NCI-H2081 treated with DMSO at 0.1 percent for 48 hours (cell line): ENCODE results near the gene TOP1.
"Not testable (repeated sequence)": the region's sequence is repeated elsewhere in the genome, so short reads cannot be mapped to it uniquely, and the experiment has no call there.

Experiments used
- DNase-seq: peaks from one replicate; lab custom pipeline; 2025; lab: John Stamatoyannopoulos, UW

The TOP1 gene

DNA sequence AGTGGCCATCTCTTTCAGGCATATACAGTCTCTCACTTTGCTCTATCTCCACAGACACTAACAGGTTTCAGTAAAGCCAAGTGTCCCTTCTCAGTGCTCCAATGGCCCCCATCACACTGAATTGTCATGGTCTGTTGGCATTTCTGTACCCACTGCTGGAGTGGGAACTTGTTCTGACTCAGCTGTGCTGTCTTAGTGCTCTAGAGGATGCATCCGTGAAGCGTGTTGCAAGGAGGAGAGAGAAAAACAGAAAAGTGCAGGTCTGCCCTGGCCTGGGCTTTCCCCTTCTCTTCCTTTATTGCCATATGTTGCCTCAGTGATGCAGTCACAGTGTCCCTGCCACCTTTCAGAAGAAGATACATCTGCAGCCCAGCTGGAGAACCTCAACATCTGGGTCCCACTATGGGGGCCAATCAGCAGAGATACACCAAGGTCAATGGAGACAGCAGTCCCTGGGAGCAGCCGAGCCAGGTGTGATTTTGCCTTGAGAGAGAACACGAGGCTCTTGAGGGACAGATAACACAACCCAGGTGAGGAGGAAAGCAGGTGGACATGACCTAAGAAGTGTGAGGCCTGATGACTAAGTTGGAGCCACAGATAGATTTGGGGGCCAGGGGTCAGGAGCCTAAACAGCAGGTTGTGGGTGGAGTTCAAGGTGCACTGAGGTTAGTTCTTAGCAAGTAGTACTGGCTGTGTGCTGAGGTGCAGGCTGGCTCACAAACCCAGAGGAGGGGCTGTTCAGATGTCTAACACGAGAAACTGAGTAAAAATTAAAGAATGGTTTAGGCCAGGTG is 103.2 kb downstream of the TOP1 start:
- no peak for DNase-seq

DNA sequence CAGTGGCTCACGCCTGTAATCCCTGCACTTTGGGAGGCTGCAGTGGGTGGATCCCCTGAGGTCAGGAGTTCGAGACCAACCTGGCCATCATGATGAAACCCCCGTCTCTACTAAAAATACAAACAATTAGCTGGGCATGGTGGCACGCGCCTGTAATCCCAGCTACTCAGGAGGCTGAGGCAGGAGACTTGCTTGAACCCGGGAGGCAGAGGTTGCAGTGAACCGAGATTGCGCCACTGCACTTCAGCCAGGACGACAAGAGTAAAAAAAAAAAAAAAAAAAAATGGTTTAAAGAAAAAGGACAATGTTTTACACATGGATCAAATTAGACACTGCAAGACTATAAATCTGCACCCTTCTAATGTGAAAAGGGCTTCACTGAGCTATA is 103.8 kb downstream of the TOP1 start:
- DNase-seq, result not testable (repeated sequence)

DNA sequence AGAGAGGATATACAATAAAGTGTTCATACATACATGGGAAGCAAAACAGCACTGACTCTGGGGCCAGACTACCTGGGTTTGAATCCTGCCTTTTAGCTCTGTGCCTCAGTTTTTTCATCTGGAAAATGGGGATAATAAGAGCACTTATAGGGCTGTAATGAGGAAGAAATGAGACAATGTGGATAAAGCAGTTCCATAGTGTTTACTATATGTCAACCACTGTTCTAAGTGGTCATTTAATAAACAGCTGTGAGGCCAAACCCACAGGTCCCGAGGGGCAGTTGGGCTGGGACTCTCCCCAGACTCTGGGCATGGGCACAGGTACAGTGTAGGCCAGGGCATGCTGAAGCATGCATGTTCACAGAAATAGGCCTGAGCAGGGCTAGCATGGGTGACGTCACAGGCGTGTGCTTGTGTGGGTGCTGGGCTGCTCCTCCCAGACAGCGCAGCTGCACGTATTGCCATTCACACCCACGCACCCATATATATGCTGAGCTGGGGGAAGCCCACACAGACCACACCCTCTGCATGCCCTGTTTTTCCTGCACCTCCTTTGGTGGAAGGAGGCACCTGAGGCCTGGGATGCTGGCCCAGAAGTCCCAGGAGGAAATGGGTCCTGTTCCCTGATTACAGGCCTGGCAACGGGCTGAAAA is 105.2 kb downstream of the TOP1 start:
- DNase-seq, result no peak

DNA sequence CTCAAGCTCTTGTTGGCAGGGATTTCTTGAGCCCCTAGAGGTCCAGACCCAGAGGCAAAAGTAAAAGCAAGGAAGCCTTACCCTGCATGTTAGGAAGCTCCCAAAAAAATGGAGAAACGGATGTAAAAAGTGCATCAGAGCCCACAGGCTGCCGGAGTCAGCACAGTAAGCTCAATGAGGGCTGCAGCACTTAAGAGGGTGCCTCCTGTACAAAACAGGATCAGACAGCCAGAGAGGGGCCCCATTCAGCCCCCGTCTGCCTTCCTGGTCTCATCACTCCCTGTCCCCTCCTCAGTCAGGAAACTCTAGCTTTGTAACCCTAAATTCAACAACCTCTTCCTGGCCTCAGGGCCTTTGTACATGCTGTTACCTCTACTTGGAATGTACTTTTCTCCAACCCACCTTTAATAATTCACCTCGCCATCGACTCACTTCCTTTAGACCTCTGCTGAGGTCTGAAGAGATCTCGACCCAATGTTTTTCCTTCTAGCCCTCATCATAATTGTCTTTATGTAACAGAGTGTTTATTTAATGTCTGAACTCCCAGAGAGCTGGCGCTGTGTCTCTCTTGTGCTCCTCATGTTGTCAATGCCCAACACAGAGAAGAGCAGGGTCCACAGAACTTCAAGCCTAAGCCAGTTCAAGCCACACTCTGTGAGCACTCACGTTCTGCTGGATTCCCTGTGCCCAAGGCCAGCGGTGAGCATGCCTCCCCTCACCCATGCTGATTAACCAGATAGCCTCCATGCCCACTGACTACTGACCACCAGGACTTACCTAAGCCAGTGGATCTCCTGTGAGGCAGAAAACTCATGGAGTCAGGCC is 106.0 kb downstream of the TOP1 start:
- DNase-seq, result no peak

DNA sequence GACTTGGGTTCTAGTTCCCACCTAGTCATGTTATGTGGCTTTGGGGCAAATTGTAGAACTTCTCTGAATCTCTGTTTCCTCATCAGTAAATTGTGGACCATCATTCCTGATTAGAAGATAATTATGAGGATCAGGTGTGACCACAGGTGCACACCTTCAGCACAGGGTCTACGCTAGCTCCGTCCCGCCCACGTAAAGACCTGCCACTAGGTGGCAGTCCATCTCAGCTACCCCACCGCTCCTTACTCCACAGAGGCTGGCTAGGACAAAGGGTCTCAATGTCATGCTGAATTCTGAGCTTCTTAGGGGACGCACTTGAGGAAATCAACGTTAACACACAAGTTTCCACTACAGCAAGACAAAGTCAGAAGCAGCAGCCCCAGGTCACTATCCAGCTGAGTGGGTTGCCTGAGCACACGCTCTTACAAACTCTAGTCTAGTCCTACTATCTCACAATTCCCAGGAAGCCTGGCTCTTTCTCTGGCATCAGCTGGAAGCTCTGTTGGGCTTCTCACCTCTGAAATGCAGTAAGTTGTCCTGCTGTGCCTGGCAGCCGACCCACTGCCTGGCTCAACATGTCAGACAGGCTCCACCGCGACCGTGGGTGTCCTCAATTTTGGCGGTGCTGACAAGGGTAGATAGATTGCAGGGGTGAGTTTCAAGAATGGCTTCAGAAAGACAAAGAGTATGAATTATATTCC is 106.7 kb downstream of the TOP1 start:
- DNase-seq, result no peak

DNA sequence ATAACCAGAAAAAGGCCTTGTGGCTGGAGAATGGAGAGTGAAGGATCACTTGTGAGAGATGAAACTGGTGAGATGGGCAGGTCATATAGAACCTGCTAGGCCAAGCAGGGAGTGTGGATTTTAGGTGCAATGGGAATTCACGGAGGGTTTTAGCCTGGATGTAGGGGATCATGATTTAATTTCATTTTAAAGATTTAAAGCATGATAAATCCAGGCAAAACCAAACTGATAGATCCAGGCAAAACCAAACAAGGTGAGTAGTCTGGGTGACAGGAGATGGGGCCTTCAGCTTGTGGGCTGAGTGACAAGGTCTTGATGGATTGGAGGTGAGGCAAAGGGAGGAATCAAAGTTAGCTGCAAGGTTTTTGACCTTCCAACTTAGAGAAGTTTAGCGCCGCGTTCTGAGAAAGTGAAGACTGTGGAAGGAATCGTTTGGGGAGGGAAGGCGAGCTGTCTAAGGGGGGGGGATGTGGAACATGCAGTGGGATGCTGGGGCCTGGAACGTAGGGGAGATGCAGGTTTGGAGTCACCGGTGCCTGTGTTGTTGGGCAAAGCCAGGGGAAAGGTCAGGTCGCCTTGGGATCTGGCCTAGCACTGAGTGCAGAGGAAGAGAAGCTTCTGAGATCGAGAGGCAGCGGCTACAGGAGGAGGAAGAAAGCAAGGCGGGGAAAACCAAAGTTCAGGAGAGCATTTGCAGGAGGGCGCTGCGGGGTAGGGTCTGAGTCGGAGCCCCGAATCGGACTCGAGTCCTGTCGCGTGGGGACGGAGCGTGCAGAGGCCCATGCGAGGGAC is 107.5 kb downstream of the TOP1 start:
- no peak for DNase-seq

DNA sequence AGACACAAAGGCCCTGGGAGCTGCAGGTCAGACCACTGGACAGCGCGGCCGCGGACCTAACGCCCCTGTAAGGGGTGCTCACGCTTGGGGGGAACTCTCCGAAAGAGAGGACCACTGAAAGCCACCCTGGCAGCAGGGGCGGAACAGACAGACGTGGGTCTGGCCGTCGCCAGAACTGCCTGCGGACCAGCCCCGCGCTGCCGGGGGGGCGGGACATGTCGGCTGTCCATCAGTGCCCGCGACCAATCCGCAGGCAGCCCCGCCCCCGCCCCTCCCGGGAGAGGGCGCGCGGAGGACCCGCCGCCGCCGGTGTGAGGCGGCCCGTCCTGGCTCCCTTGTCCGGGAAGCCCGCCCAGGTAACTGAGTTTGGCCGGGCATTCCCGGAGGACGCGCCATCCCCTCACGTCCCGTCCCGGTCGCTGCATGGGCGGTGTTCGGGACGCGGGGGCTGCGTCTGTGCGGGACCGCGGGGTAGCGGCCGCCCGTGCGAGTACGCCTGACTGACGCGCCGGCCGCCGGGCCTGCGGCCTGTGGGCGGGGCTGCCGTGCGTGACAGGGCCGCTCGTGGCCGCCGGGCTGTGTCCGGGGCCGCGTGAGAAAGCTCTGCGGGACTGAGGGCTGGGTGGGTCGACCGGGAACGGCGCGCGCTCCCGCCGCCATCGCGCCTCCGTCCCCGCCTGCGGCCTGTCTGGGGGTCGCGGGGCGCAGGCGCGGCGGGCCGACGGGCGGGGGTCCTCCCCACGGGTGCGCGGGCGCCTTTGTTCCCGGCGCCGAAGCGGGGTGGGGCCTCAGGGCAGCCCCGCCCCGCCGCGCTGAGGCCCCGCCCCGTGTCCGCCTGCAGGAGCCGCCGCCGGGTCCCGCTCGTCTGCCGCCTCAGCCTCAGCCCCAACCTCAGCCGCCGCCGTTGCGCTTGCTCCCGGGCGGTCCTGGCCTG is 108.3 kb downstream of the TOP1 start, which contains the start of gene PLCG1:
Gene PLCG1 (plus strand): TSS at position 864 of the 934 bp plus-strand sequence. CDS start 99 bp downstream, outside the sequence.
- peak; percentile 19 for DNase-seq

DNA sequence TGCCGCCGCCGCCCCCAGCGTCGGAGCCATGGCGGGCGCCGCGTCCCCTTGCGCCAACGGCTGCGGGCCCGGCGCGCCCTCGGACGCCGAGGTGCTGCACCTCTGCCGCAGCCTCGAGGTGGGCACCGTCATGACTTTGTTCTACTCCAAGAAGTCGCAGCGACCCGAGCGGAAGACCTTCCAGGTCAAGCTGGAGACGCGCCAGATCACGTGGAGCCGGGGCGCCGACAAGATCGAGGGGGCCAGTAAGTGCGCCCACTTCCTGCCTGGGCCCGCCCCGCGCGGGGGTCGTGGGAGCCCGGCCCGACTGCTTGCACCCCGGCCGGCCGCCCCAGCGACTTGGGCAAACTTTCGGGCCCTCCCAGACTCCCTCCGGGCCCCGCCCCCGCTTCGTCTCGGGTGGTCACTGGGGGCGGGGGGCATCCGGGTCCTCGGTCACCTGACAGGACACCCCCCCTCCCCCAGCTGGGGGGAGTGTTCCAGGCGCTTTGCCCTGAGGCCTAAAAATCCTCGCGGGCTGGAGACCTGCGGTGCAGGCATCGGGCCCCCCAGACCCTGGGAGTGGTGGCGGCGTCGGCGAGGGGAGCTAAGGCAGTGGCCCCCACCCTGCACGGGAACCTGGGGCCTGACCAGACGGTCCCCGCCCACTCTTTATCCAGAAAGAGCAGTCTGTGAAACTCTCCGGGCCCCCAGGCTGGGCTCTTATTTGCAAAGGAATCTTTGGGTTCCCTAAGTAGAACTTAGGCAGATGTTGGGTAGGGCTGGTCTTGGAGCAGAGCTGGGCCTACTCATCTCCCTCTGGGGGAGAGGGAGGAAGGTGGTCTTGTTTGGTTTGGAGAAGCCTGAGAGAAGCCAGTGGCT is 109.2 kb downstream of the TOP1 start:
- no peak for DNase-seq

DNA sequence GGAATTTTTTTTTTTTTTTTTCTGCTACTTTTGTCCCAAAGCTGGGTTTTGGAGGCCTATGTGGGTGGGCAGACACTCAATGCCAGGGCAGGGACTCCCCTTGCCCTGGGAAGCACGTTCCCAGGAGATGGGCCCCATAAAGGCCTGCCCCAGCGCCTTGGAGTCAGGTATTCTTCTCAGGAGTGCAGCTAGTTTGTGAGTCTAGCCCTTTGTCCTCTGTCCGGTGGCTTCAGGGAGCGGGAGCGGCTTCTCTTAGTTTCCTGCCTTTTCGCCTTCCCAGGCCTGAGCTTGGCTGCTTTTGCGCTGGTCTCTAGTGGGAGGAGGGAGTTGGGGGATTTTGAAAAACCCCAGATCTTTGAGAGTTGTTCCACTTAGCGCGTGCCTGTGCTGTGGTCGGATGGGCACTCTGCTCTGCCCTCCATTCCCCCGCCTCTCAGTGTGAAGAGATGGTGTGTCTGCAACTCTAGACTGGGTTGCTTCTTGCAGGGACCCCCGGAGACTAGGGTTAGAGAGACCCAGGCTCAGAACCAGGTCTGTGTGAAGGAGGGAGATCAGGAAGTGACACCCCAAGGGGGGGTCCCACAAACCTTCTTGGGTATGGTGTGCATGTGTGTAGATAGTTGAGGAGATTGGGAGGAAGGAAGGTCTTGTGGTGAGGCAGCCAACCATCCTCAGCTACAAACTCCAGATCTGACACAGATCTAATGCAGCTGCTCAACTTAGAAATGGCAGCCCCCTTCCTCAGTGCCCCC is 110.0 kb downstream of the TOP1 start:
- DNase-seq, result no peak

DNA sequence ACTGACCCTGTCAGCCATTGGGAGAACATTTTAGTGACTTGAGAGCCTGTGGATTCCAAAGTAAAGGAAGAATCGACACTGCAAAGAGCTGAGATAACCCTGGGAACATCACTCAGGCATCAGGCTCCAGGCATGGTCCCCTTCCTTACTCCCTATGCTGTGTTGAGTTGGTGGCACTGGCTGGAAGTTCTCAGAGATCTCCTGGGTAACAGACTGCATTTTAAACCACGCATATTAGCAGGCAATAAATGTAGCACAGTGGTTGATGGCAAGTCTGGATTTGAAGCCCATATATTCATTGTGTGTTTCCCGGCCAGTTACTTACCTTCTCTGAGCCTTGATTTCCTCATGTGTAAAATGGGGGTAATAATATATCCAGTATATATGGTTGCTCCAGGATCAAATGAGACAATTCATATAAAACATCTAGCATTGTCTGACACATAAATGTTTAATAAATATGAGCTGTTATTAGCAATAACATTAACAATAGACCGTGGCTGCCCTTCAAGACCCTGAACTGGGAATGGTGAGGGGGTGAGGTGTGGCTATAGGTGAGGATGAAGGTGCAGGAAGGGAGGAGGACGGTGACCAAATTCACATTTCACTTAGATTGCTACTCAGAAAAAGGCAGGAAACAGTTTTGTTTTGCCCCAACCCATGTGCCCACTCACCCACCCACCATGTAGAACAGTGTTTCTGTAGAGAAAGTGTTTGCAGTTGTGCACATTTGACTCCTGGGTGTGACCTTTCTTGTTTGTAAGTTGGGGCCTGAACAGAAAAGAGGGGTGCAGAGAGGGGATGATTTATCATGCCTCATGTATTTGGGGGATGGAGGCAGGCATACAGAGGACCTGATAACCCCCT is 110.8 kb downstream of the TOP1 start:
- no peak for DNase-seq

DNA sequence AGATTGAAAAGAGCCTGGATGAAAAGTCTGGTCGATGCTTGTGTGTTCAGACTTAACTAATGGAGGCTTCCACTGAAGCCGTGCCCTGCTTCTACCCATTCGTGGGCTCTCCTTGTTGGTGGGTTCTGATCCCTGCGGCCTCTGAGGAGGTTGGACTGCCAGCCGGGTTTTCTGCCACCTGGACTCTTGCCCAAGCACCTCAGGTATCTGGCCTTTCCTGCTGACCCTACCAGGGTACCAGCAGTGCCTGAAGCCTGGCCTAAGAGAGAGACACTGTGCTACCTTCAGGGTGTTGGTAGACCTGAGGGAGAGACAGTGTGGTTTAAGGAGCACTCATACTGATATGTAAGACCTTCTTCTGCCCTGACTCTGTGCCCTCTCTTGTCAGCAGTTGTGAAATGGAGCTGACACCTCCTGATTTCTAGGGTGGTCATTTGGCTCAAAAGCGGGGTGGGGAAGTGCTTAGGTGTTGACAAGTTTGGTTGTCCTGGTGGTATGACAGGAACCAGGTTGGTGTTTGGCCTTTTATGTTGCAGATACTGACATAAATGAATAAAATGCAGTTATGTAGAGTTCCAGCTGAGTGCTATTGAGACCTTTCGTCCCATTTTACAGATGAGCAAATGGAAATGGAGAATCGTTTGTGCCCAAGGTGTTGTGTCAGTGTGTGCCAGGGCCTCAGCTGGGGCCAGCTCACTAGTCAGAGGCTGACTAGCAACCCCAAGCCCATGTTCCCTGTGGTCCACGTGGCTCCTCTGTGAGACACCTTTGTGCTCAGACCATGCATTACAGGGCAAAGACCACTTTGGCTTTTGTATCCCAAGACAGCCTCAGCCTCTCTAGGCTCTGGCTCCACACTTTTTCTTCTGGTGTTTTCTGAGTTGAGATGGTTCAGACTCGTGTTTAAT is 111.9 kb downstream of the TOP1 start:
- no peak for DNase-seq

DNA sequence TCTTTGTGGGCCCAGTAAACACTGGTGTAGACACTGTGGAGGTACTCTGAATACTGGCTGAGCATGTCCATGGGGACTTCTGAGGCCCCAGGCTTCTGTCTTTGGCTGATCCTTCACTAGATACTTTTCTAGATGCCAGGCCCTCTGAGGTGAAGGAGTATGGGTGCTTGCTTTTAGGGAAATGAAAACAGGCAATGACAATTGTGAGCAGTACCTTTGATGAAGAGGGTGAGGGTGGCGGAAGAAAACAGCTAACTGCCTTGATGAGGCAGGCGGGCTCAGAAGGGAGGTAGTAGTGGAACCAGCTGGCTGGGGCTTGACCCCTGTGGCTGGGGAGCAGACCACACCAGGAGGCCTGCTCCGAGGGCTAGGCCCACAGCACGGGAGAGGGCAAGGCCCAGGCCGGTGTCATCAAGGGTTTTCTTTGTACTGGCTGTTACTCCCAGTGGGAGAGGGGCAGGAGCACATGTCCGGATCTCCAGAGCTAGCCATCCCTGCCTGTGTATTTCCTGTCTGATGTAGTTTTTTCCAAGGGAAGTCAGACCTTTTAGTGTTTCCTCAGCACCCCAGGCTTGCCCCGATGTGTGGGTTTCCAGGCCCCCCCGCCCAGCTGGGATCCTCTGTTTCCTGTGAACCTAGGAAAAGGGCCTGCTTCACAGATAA is 112.7 kb downstream of the TOP1 start:
- no peak for DNase-seq

DNA sequence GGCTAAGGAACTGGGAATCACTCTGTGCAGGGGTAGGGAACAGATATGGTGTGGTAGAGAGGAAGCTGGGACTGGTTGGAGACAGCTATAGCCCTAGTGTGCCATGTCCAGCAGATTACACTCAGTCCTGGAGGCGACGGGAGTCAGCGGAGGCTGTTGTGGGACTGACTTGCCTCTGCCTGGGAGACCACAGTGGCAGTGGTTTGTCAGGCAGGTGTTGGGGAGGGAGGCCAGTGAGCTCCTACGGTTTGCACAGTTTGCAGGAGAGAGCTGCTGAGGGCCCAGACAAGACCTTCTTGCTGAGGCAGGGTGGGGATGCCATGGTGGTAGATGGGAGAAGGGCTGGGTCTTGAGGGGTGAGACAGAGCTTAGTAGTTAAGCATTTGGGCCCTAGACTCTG is 113.6 kb downstream of the TOP1 start:
- no peak for DNase-seq

DNA sequence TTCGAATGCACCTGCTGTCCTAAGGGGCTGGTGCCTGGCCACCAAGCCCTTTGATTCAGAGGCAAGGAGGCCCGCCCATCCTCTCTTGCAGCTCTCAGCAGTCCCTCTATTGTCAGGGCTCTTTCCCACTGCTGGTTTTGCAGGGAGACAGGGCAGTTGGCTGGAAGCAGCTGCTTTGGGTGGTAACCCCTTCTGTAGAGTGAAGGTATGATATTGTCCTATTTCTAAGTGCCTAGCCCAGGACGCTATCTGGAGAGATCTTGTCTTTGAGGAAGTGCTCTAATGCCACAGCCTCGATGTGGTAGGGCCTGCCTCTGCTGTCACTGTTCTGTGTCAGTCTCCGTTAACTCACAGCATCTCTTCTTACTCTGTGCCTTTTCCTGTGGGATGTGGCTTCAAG is 114.3 kb downstream of the TOP1 start:
- DNase-seq, result no peak

DNA sequence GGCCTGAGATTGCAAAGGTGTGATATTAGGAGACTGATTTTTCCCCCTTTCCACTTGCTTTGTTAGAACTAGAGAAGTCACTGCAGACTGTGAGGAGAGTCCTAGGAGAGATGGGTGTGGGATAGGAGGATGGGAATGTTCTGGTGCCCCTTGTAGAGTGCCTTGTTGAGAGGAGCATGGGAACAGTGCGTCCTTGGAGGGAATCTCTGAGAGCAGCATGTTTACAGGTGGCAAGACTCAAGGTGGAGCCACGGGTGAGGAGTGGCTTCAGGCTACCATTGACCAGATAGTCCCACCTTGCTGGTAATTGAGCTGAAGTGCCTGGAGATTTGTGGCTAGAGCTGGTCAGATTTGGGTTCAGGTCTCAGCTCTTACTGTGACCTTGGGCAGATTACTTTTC is 114.7 kb downstream of the TOP1 start:
- no peak for DNase-seq

DNA sequence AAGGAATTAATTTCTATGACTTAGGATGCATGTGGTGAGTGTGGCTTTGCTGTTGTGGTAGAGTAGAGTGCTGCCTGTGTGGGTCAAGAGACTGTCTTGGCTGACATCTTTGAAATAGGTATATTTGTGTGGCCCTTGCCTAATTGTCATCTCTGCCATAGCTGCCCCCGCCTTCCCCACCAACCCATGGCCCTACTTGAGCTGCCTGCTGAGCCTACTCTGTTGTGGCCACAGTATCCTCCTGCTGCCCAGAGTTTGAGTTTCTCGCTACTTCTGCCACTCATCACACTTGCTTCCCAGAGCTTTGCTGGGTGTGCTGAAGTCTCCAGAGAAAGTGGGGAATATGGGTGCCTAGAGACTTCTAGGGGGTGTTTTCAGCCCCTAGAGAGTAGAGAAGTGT is 116.7 kb downstream of the TOP1 start:
- no peak for DNase-seq
